HEK293 (cell line): ENCODE data around the gene IL13.

Experiments
- CTCF ChIA-PET: fragments of 350-600 bp; formaldehyde crosslinking; extraction: SDS; loops from one replicate; lab custom pipeline; 2021; ENCODE audit warnings: antibody characterized with exemption; lab: Yijun Ruan, JAX
- POLR2A ChIA-PET: fragments of 300-600 bp; formaldehyde crosslinking; extraction: SDS; loops from one replicate; lab custom pipeline; 2020; ENCODE audit warnings: antibody characterized with exemption, inconsistent platforms; lab: Yijun Ruan, JAX
- H3K27ac ChIP-seq: fragments of 200-500 bp; sonication (Bioruptor generic); 2 replicates; pipeline ENCODE4 v1.5.1; 2014; ENCODE audit warnings: low read depth, low read length, control low read depth, inconsistent platforms; ENCODE audit errors: extremely low read depth
- H3K36me3 ChIP-seq, 2 experiments: fragments of 200-500 bp in 1 of 2; sonication (Bioruptor generic) in 1 of 2; 1 replicate in 1 of 2; 2 replicates in 1 of 2; pipeline ENCODE4 v1.5.1; 2014 to 2017; ENCODE audit warnings: inconsistent platforms in 2 of 2, low read length in 2 of 2; ENCODE audit not compliant: control insufficient read depth in 2 of 2, insufficient read depth in 1 of 2
- H3K4me1 ChIP-seq: fragments of 200-500 bp; sonication (Bioruptor generic); 2 replicates; pipeline ENCODE4 v1.5.1; 2014; ENCODE audit warnings: mild to moderate bottlenecking, low read length, inconsistent platforms; ENCODE audit not compliant: control insufficient read depth, insufficient read depth
- H3K4me3 ChIP-seq: 2 replicates; pipeline ENCODE4 v1.5.1; 2011; ENCODE audit warnings: low read depth, mild to moderate bottlenecking, control low read depth, low read length, moderate library complexity
- H3K9me3 ChIP-seq: fragments of 200-500 bp; sonication (Bioruptor generic); 2 replicates; pipeline ENCODE4 v1.5.1; 2014; ENCODE audit warnings: low read depth, low read length, inconsistent platforms; ENCODE audit not compliant: control insufficient read depth, insufficient read depth
- EGR2 ChIP-seq: fragments of 450-650 bp; formaldehyde crosslinking; IDR thresholded peaks from 2 replicates; pipeline ENCODE4 v1.5.1; 2016; ENCODE audit warnings: low read depth, missing biosample characterization, missing genetic modification characterization
- GFI1B ChIP-seq: fragments of 450-650 bp; formaldehyde crosslinking; IDR thresholded peaks from 2 replicates; pipeline ENCODE4 v1.5.1; 2016; ENCODE audit warnings: missing biosample characterization, missing genetic modification characterization
- KLF1 ChIP-seq: fragments of 450-650 bp; formaldehyde crosslinking; IDR thresholded peaks from 2 replicates; pipeline ENCODE4 v1.5.1; 2016; ENCODE audit warnings: missing biosample characterization, missing genetic modification characterization
- MEIS1 ChIP-seq: sonication (generic); formaldehyde crosslinking; IDR thresholded peaks from 2 replicates; pipeline ENCODE4 v1.8.1; 2022; ENCODE audit warnings: missing genetic modification reagents, mild to moderate bottlenecking, borderline replicate concordance
- MZF1 ChIP-seq: fragments of 450-650 bp; formaldehyde crosslinking; IDR thresholded peaks from 2 replicates; pipeline ENCODE4 v1.5.1; 2017; ENCODE audit warnings: missing biosample characterization, missing genetic modification characterization, borderline replicate concordance
- SETDB1 ChIP-seq: IDR thresholded peaks from one replicate; pipeline ENCODE4 v1.6.1; 2017; ENCODE audit warnings: mild to moderate bottlenecking, low read length, moderate library complexity, mixed read lengths; ENCODE audit not compliant: insufficient read length
- TRIM28 ChIP-seq: IDR thresholded peaks from 2 replicates; pipeline ENCODE4 v1.6.1; 2011; ENCODE audit warnings: low read length, control low read depth, borderline replicate concordance
- ZBTB7A ChIP-seq: fragments of 450-650 bp; formaldehyde crosslinking; IDR thresholded peaks from 2 replicates; pipeline ENCODE4 v1.5.1; 2016; ENCODE audit warnings: low read depth, missing biosample characterization, missing genetic modification characterization
- ZNF157 ChIP-seq: fragments of 450-650 bp; formaldehyde crosslinking; IDR thresholded peaks from 2 replicates; pipeline ENCODE4 v1.5.1; 2016; ENCODE audit warnings: missing biosample characterization, missing genetic modification characterization
- ZNF175 ChIP-seq: fragments of 450-650 bp; formaldehyde crosslinking; IDR thresholded peaks from 2 replicates; pipeline ENCODE4 v1.5.1; 2016; ENCODE audit warnings: missing biosample characterization, missing genetic modification characterization
- ZNF2 ChIP-seq: fragments of 450-650 bp; formaldehyde crosslinking; IDR thresholded peaks from 2 replicates; pipeline ENCODE4 v1.5.1; 2016; ENCODE audit warnings: missing biosample characterization, missing genetic modification characterization
- ZNF366 ChIP-seq: fragments of 450-650 bp; formaldehyde crosslinking; conservative IDR thresholded peaks from 2 replicates; pipeline ENCODE4 v1.5.1; 2016; ENCODE audit warnings: missing biosample characterization, missing genetic modification characterization
- ZNF510 ChIP-seq: fragments of 450-650 bp; formaldehyde crosslinking; IDR thresholded peaks from 2 replicates; pipeline ENCODE4 v1.5.1; 2018; ENCODE audit warnings: mild to moderate bottlenecking, missing genetic modification characterization, missing biosample characterization; ENCODE audit not compliant: insufficient replicate concordance
- ZNF521 ChIP-seq: fragments of 450-650 bp; formaldehyde crosslinking; IDR thresholded peaks from 2 replicates; pipeline ENCODE4 v1.5.1; 2017; ENCODE audit warnings: missing biosample characterization, mild to moderate bottlenecking, missing genetic modification characterization
- ZNF560 ChIP-seq: fragments of 450-650 bp; formaldehyde crosslinking; IDR thresholded peaks from 2 replicates; pipeline ENCODE4 v1.5.1; 2017; ENCODE audit warnings: missing biosample characterization, missing genetic modification characterization, borderline replicate concordance
- ZNF600 ChIP-seq: fragments of 450-650 bp; formaldehyde crosslinking; IDR thresholded peaks from 2 replicates; pipeline ENCODE4 v1.5.1; 2016; ENCODE audit warnings: missing biosample characterization, missing genetic modification characterization
- ZNF747 ChIP-seq: fragments of 450-650 bp; formaldehyde crosslinking; IDR thresholded peaks from 2 replicates; pipeline ENCODE4 v1.5.1; 2016; ENCODE audit warnings: missing biosample characterization, missing genetic modification characterization
- TF ChIP-seq, protein P1 (sequence below): fragments of 450-650 bp; formaldehyde crosslinking; IDR thresholded peaks from 2 replicates; pipeline ENCODE4 v1.5.0; 2017; ENCODE audit warnings: missing biosample characterization, missing genetic modification characterization, borderline replicate concordance
- TF ChIP-seq, protein P2 (sequence below): fragments of 450-650 bp; formaldehyde crosslinking; IDR thresholded peaks from 2 replicates; pipeline ENCODE4 v1.5.1; 2016; ENCODE audit warnings: missing biosample characterization, missing genetic modification characterization
- TF ChIP-seq, protein P3 (sequence below): fragments of 450-650 bp; formaldehyde crosslinking; IDR thresholded peaks from 2 replicates; pipeline ENCODE4 v1.5.1; 2017; ENCODE audit warnings: missing biosample characterization, missing genetic modification characterization

IL13 gene

GRCh38 chr5:132665574-132666080 lies 7.7 kb downstream of the IL13 start (continued):
- no peak for TF ChIP-seq ZNF560
- TF ChIP-seq, protein P1, sequence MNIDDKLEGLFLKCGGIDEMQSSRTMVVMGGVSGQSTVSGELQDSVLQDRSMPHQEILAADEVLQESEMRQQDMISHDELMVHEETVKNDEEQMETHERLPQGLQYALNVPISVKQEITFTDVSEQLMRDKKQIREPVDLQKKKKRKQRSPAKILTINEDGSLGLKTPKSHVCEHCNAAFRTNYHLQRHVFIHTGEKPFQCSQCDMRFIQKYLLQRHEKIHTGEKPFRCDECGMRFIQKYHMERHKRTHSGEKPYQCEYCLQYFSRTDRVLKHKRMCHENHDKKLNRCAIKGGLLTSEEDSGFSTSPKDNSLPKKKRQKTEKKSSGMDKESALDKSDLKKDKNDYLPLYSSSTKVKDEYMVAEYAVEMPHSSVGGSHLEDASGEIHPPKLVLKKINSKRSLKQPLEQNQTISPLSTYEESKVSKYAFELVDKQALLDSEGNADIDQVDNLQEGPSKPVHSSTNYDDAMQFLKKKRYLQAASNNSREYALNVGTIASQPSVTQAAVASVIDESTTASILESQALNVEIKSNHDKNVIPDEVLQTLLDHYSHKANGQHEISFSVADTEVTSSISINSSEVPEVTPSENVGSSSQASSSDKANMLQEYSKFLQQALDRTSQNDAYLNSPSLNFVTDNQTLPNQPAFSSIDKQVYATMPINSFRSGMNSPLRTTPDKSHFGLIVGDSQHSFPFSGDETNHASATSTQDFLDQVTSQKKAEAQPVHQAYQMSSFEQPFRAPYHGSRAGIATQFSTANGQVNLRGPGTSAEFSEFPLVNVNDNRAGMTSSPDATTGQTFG (tag by site-specific recombination), result no peak
- TF ChIP-seq EGR2 (tag by site-specific recombination), result no peak
- no peak for TF ChIP-seq SETDB1
- TF ChIP-seq, protein P2, sequence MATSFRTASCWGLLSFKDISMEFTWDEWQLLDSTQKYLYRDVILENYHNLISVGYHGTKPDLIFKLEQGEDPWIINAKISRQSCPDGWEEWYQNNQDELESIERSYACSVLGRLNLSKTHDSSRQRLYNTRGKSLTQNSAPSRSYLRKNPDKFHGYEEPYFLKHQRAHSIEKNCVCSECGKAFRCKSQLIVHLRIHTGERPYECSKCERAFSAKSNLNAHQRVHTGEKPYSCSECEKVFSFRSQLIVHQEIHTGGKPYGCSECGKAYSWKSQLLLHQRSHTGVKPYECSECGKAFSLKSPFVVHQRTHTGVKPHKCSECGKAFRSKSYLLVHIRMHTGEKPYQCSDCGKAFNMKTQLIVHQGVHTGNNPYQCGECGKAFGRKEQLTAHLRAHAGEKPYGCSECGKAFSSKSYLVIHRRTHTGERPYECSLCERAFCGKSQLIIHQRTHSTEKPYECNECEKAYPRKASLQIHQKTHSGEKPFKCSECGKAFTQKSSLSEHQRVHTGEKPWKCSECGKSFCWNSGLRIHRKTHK (tag by site-specific recombination), result no peak

DNA sequence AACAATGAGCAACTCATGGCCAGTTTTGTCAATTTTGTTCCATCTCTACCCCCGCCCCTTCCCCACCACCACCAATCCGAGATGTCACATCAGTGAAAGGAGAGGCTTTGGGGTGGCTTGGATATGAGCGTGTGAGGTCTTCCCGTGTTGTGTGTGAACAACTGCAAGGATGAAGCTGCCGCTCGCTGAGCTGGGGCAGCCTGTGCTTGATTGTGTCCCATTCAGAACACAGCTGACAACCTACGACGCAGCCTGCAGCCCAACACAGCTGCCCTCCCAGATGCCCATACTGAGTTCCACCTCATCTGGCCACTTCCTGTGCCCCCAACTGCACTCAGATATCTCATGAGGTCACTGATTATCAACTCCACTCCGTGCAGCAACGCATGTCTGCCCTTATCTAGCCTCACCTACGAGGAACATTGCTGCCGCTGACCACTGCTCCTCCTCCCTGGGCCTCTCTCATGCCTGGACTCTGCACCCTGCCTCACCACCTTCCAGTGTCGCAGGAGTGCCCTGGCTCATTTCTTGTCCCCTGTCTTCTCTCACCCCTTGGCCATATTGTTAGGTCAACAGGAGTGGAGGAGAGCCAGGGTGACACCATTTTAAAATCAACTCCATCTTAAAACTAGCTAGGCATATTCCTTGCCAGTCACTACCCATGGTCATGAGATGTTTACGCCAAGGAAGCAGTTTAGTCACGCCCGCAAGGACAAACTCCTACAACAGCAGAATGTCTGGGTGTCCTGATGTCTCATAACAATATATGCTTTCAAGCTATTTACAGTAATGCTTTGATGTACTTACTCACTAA lies 8.5 kb downstream of the IL13 start:
- no peak overlapping the region for H3K4me3 ChIP-seq
- ChIA-PET CTCF (no interaction called here), POLR2A (no interaction called here)
- no peaks in the 10 kb centered on the region for H3K36me3 ChIP-seq
- TF ChIP-seq ZNF2 (tag by site-specific recombination) (no peak), TRIM28 (no peak), ZNF157 (tag by site-specific recombination) (no peak), KLF1 (tag by site-specific recombination) (no peak), ZNF521 (tag by site-specific recombination) (no peak)
- no peak overlapping the region for H3K27ac ChIP-seq
- no peaks in the 10 kb centered on the region for H3K9me3 ChIP-seq
- H3K4me1 ChIP-seq, result no peaks in the 10 kb centered on the region

GRCh38 chr5:132667309-132667708 lies 9.3 kb downstream of the IL13 start:
- Histone ChIP-seq H3K9me3 (no peaks in the 10 kb centered on the region), H3K4me1 (no peaks in the 10 kb centered on the region), H3K36me3 (no peaks in the 10 kb centered on the region), H3K27ac (no peak overlapping the region), H3K4me3 (no peak overlapping the region)
- POLR2A ChIA-PET, result no interaction called here
- CTCF ChIA-PET, result no interaction called here
- TF ChIP-seq MEIS1 (CRISPR knock-in tag), result no peak
- no peak for TF ChIP-seq GFI1B (tag by site-specific recombination)
- TF ChIP-seq, protein P3, sequence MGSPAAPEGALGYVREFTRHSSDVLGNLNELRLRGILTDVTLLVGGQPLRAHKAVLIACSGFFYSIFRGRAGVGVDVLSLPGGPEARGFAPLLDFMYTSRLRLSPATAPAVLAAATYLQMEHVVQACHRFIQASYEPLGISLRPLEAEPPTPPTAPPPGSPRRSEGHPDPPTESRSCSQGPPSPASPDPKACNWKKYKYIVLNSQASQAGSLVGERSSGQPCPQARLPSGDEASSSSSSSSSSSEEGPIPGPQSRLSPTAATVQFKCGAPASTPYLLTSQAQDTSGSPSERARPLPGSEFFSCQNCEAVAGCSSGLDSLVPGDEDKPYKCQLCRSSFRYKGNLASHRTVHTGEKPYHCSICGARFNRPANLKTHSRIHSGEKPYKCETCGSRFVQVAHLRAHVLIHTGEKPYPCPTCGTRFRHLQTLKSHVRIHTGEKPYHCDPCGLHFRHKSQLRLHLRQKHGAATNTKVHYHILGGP (tag by site-specific recombination), result no peak
- TF ChIP-seq ZNF175, result no peak
- no peak for TF ChIP-seq ZBTB7A (tag by site-specific recombination)
- TF ChIP-seq ZNF366 (tag by site-specific recombination), result no peak
- TF ChIP-seq MZF1, result no peak
- TF ChIP-seq ZNF747, result no peak
- TF ChIP-seq ZNF510 (tag by site-specific recombination), result no peak
- TF ChIP-seq TRIM28, result no peak
- no peak for TF ChIP-seq ZNF600 (tag by site-specific recombination)
